ENCODE measurements around the gene CRELD2.

CRELD2 gene

GRCh38 chr22:49970528-49971231 is 52.2 kb downstream of the CRELD2 start:
- peak; percentile 94 for DNase-seq

- no peak for DNase-seq
Measured at GRCh38 chr22:49971232-49972162, 53.1 kb downstream of the CRELD2 start.

- DNase-seq = peak; percentile 10
Measured at GRCh38 chr22:49972163-49973017, 54.0 kb downstream of the CRELD2 start.

- peak; percentile 2 for DNase-seq
Measured at GRCh38 chr22:49973018-49973961, 54.9 kb downstream of the CRELD2 start.

- DNase-seq = peak; percentile 31
Measured at GRCh38 chr22:49975543-49976389, 57.3 kb downstream of the CRELD2 start.

- peak; percentile 46 for DNase-seq
Measured at GRCh38 chr22:49976439-49977175, 58.2 kb downstream of the CRELD2 start.

Measured in activated CD4-positive, alpha-beta T cell treated with anti-CD3 and anti-CD28 coated beads for 1 hour (primary cell).